Posterior vena cava (tissue), 2 donors: ENCODE results near the gene CACNA1B. TPM values are rescaled to one million over a fixed set of nuclear protein-coding genes. Genes with fewer than 3 reads are reported as not detected.
"Not testable (repeated sequence)": the region's sequence is repeated elsewhere in the genome, so short reads cannot be mapped to it uniquely, and the experiment has no call there.

Experiments used
- DNase-seq: peaks from one replicate; pipeline ENCODE4 v3.0.0-alpha.2; 2020; ENCODE audit warnings: low spot score
- intact Hi-C, 2 donors: fragments of 100-400 bp; cut with DNase I; formaldehyde crosslinking; loops; one replicate each; pipeline versions ENCODE4 v1.14.1 to v1.14.2; 2022 to 2023
- total RNA-seq, 2 donors: library from RNA; stranded (reverse); fragmentation: NEBNext Ultra II Directional; extraction: Animal tissue kit (Norgen Biotek cat#: 25700); gene quantifications; one replicate each; pipeline ENCODE4 v1.2.1, GENCODE V29; 2021
- donor health status: DM: yes; HTN: yes; CAD: no.
- donor health status: DM: yes; HTN: yes; CAD: no.

The CACNA1B gene
- total RNA-seq, 2 donors from 2014 or later = 0.09 to 0.10 TPM

GRCh38 chr9:138112090-138112748 lies 234.6 kb downstream of the CACNA1B start:
- DNase-seq = no peak
- intact Hi-C loops = no loop called here

- DNase-seq = no peak
- intact Hi-C loops = no loop called here
Measured at GRCh38 chr9:138112791-138113600, 235.4 kb downstream of the CACNA1B start.

GRCh38 chr9:138113701-138114325 lies 236.2 kb downstream of the CACNA1B start:
- DNase-seq, intact Hi-C loops: not testable (repeated sequence)

DNA sequence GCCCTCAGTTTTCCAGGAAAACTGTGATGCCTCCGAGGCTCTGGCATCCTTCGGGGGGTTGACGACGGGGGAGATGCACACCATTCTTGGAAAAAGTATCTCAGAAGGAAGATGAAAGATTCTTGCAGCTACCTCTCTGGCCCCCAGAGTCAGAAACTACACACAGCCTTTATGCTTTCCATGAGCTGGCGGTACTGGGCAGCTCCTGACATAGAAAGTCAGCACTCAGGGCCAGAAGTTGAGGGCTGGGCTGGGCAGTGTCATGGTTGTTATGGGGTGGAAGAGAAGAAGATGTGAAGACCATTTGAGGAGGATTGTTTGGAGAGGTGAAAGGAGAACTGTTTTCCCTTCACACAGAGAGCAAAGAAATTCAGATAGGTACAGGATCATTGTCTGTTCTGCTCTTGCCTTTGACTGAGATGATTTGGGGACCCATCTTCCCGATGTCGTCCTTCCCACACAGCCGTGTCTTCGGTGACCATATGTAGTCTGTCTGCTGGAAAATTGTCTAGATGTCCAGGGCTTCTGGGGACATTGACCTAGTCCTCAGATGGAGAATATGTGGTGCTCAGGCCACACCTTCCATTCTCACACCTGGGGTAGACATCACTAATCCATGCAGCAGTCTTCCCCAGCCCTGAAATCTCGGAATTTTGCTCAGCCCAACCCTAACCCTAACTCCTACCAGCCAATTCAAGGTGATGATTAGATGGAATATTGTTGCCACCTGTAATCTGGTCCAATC lies 237.1 kb downstream of the CACNA1B start:
- peak; percentile 53 for DNase-seq
- intact Hi-C loops = no loop called here

DNA sequence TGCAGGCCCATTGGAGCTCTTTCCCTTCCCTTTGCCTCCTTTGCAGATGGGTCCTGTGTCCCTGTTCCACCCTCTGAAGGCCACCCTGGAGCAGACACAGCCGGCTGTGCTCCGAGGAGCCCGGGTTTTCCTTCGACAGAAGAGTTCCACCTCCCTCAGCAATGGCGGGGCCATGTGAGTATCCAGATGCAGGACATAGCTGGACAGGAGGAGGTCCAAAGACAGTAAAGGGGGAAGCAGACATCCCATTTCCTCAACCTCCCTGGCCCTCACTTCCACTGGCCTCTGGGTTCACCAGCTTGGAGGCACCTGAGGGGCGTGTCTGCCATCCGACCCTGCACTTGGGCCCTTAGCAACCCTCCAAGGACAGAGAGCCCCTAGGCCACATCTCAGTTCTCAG lies 237.9 kb downstream of the CACNA1B start:
- intact Hi-C loops = no loop called here
- DNase-seq = peak; percentile 61

DNA sequence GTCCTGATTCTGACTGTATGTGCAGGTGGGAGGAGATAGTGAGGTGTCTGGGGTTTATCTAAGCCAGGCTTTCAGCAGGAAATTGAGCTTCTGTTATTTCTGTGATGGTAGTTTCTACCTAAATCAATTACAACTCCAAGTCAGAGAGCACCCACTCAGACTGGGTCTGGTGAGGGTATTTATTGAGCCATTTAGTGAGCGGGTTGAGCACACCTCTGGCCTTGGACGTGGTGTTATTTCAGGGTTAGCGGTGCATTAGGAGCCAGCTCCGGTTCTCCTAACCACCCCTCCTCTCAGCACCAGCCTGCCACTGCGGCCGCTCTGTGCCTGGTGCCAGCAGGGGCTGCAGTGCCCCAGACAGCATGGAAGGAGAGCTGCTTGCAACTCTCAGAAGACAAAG lies 238.9 kb downstream of the CACNA1B start:
- no peak for DNase-seq
- intact Hi-C loops = no loop called here

DNA sequence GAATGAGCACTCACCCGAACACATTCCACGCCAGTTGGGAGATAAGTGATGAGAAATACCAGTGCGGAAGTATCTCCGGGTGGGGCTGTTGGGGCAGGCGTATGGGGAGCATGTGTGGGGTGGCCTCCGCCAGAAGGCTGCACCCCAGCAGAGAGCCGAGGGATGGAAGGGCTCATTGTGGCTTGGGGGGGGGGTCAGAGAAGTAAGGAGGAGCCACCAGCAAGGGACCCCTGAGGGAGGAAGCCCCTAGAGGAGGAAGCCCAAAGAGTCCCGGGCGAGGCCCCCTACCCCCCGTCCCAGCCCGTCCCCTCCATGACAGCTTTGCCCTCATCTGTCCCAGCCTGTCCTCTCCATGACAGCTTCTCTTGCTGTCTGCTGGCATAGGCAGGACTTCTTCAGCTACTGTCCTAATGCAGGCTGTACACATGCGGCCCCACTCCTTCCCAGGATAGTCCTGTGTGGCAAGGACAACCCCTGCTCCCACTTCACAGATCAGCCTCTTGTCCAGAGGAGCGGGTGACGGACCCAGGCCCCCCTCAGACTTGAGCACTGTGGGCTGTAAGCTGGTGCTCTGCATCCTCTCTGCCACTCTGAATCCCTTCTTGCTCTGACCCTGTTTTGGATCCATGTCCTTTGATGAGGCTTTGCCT lies 239.6 kb downstream of the CACNA1B start:
- intact Hi-C loops = no loop called here
- DNase-seq = no peak

DNA sequence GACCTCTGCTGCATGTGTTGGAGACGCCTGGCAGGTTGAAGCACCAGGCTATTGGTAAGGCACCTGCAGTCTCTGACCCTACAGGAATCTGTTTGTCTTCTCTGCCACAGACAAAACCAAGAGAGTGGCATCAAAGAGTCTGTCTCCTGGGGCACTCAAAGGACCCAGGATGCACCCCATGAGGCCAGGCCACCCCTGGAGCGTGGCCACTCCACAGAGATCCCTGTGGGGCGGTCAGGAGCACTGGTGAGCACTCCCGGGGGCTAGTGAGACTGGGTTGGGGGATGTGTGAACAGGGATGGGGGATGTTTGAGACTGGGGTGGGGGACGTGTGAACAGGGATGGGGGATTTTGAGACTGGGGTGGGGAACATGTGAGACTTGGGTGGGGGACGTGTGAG lies 240.3 kb downstream of the CACNA1B start:
- intact Hi-C loops = no loop called here
- no peak for DNase-seq

DNA sequence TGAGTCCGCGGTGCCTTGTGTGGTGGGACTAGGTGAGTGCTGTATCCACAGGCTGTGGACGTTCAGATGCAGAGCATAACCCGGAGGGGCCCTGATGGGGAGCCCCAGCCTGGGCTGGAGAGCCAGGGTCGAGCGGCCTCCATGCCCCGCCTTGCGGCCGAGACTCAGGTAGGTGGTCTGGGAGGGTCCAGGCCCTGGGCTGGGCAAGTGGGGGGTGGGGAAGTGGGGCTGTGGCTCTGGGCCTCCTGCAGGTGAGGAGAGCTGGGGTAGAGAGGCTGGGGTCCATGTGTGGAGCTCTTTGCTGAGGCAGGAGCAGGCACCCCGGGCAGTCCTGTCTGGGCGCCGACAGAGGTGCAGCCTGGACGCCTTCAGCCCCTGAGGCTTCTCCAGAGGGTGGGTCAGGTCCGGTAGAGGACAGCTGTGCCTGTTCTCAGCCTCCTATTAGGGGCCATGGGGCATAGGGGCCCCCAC lies 241.1 kb downstream of the CACNA1B start:
- peak; percentile 79 for DNase-seq
- intact Hi-C loops = no loop called here

- peak; percentile 79 for DNase-seq
- intact Hi-C loops = no loop called here
Measured at GRCh38 chr9:138119202-138120027, 241.8 kb downstream of the CACNA1B start.

DNA sequence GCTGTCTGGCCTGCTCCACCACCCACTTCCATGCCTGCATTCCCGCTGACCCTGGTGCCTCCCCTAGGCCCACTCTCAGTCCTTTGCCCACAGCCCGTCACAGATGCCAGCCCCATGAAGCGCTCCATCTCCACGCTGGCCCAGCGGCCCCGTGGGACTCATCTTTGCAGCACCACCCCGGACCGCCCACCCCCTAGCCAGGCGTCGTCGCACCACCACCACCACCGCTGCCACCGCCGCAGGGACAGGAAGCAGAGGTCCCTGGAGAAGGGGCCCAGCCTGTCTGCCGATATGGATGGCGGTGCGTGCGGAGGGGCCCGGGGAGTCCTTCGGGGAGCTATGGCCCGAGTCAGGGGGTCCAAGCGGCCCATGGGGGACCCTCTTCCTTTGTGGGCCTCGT lies 242.5 kb downstream of the CACNA1B start:
- intact Hi-C loops = no loop called here
- DNase-seq = no peak

- DNase-seq = no peak
- intact Hi-C loops = no loop called here
Measured at GRCh38 chr9:138120511-138121437, 243.2 kb downstream of the CACNA1B start.

DNA sequence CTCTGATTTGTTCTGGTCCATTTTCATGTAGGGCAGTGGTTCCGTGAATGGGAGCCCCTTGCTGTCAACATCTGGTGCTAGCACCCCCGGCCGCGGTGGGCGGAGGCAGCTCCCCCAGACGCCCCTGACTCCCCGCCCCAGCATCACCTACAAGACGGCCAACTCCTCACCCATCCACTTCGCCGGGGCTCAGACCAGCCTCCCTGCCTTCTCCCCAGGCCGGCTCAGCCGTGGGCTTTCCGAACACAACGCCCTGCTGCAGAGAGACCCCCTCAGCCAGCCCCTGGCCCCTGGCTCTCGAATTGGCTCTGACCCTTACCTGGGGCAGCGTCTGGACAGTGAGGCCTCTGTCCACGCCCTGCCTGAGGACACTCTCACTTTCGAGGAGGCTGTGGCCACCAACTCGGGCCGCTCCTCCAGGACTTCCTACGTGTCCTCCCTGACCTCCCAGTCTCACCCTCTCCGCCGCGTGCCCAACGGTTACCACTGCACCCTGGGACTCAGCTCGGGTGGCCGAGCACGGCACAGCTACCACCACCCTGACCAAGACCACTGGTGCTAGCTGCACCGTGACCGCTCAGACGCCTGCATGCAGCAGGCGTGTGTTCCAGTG lies 244.0 kb downstream of the CACNA1B start:
- DNase-seq = no peak
- intact Hi-C loops = no loop called here

DNA sequence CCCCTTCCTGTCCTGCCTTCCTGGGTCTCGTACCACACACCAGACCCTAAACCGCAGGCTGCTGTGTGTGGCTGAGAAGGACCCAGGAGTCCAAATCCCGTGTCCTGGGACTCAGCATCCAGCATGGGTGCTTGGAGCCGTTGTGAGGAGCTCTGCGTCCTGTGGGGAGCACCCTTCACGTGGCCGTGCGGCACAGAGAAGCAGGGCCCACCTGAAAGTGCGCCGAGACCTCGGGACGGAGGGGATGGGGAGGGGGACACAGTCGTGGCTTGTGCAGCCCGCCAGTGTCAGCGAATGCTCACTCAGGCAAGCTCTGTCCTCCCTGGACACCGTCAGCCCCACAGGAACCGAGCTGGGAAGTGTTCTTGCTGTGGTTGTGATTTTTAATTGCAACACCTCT lies 244.6 kb downstream of the CACNA1B start:
- intact Hi-C loops = no loop called here
- no peak for DNase-seq

DNA sequence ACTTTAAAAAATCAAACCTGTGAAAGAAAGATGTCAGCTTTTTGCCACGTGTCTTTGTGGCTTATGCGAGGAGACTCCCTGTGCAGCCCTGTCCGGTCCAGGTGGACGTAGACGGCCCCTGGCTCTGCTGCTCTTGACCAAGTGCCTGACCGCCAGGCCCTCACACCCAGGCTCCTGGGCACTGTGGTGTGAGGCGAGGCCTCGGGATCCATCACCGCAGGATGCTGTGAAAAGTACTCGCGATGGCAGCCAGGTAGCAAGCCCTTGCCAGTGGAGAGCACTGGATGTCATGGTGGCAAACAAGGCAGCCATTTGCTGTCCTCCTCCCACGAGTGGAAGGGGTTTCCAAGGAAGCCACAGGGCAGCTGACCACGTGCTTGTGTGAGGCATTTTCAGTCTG lies 245.1 kb downstream of the CACNA1B start:
- DNase-seq = no peak
- intact Hi-C loops = no loop called here

GRCh38 chr9:138123086-138123485 lies 245.5 kb downstream of the CACNA1B start:
- intact Hi-C loops = no loop called here
- DNase-seq = no peak
